Skeletal muscle satellite cell (primary cell): Measurements from ENCODE around the gene POTEB3. TPM values are rescaled to one million over a fixed set of nuclear protein-coding genes. Genes with fewer than 3 reads are reported as not detected.
"Not testable (repeated sequence)": the region's sequence is repeated elsewhere in the genome, so short reads cannot be mapped to it uniquely, and the experiment has no call there.

Experiments
- H3K27me3 ChIP-seq: 2 replicates; pipeline ENCODE4 v1.7.0; 2013; ENCODE audit warnings: low read length; ENCODE audit not compliant: control insufficient read depth, insufficient read depth
- H3K36me3 ChIP-seq: 2 replicates; pipeline ENCODE4 v1.7.0; 2013; ENCODE audit warnings: mild to moderate bottlenecking, control low read depth, low read length; ENCODE audit not compliant: insufficient read depth
- H3K4me1 ChIP-seq: 2 replicates; pipeline ENCODE4 v1.7.0; 2013; ENCODE audit warnings: low read length; ENCODE audit not compliant: control insufficient read depth, insufficient read depth
- H3K4me2 ChIP-seq: 2 replicates; pipeline ENCODE4 v1.7.0; 2013; ENCODE audit warnings: mild to moderate bottlenecking, low read length
- H3K4me3 ChIP-seq: 2 replicates; pipeline ENCODE4 v1.7.0; 2013; ENCODE audit warnings: low read length
- H3K9ac ChIP-seq: 2 replicates; pipeline ENCODE4 v1.7.0; 2013; ENCODE audit warnings: mild to moderate bottlenecking, low read depth, low read length, moderate library complexity
- H3K9me3 ChIP-seq: replicated peaks from 2 replicates; pipeline ENCODE4 v1.7.0; 2013; ENCODE audit warnings: mild to moderate bottlenecking, control low read depth, low read length
- small RNA-seq: library from RNA; depleted of rRNA; stranded (forward); fragments of <200 nt; gene quantifications from one replicate; pipeline ENCODE3, GENCODE V24; 2012

The POTEB3 gene

DNA sequence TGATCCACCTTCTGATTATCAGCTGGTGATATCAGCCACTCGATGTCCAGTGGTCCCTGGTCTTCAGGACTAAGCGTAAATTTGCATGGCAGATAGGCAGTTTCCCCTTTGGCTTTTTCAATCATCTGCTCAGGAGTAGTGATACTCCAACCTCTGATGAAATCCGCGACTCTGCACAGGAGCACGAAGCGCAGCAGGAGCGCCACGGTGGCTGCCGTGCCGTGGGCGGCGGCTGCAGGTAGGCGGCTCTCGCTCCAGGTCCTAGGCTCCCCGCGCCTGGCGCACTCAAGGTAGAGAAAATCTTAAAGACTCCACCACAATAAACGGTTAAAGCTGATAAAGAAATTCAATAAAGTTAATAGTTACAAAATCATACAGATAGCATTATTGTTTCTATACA is 66.6 kb downstream of the POTEB3 start:
- H3K36me3 ChIP-seq, H3K27me3 ChIP-seq, H3K9ac ChIP-seq, H3K4me3 ChIP-seq, H3K4me1 ChIP-seq, H3K4me2 ChIP-seq, H3K9me3 ChIP-seq: not testable (repeated sequence)

DNA sequence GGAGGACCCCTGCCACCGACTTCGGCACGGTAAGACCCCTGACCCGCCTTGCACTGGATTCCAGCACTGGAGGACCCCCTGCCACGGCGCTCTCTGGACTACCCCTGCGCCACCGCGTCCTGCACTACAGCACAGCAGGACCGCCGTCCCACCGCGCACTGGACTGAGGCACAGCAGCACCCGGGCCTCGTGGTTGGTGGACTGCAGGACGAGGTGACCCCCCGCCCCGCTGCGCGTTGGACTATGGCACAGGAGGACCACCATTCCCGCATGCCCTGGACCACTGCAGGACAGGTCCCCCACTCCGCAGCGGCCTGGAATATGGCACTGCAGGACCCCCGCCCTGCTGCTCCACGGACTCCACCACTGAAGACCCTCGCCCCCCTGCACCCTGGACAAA is 71.1 kb downstream of the POTEB3 start:
- not testable (repeated sequence) for H3K4me2 ChIP-seq, H3K4me1 ChIP-seq, H3K9ac ChIP-seq, H3K9me3 ChIP-seq, H3K36me3 ChIP-seq, H3K4me3 ChIP-seq, H3K27me3 ChIP-seq

DNA sequence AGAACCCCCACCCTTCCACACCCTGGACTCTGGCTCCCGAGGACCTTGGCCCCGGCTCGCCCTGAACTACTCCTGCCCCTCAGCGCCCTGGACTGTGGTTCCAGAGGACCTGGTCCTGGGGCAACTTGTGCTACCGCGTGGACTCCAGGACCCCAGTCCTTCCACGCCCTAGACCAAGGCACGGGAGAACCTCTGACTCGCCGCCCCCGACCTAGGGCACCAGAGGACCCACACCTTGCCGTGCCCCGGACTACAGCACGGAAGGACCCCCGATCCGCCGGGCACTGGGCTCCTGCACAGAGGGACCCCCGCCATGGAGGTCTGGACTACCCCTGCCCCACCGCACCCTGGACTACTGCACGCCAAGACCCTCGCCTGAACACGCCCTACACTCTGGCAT is 71.7 kb downstream of the POTEB3 start:
- not testable (repeated sequence) for H3K9me3 ChIP-seq, H3K27me3 ChIP-seq, H3K4me3 ChIP-seq, H3K9ac ChIP-seq, H3K4me2 ChIP-seq, H3K36me3 ChIP-seq, H3K4me1 ChIP-seq

Small RNA genes lying within 50 kb of the gene (small RNA-seq; reads per million reads assigned to genes)
- gene GRAMD4P6 (not detected), gene MIR3118-3 (not detected), gene RF00026 (not detected)
